Thoracic aorta (tissue), 2 donors: ENCODE measurements around the gene HERC2. TPM values are rescaled to one million over a fixed set of nuclear protein-coding genes. Genes with fewer than 3 reads are reported as not detected.

Source experiments
- ATAC-seq: fragments of 150-250 bp; one replicate; pipeline ENCODE4 v1.8.0; 2017; ENCODE audit warnings: low read depth; ENCODE audit not compliant: insufficient number of reproducible peaks, low FRiP score
- DNase-seq: peaks from one replicate; pipeline ENCODE4 v3.0.0-alpha.2; 2020; ENCODE audit warnings: low spot score
- H3K27ac ChIP-seq, 2 donors: fragments of 200-600 bp; sonication (generic); 1 replicate in 1 of 2; 2 replicates in 1 of 2; pipeline ENCODE4 v1.5.1; 2016; ENCODE audit warnings: mild to moderate bottlenecking in 2 of 2, moderate library complexity in 2 of 2
- H3K27me3 ChIP-seq: fragments of 200-600 bp; sonication (generic); replicated peaks from 2 replicates; pipeline ENCODE4 v1.6.0; 2016; ENCODE audit warnings: mild to moderate bottlenecking; ENCODE audit not compliant: insufficient read depth
- H3K36me3 ChIP-seq: fragments of 200-600 bp; sonication (generic); one replicate; pipeline ENCODE4 v1.5.1; 2016
- H3K4me1 ChIP-seq, 2 donors: fragments of 200-600 bp; sonication (generic); 1 replicate in 1 of 2; 2 replicates in 1 of 2; pipeline versions ENCODE4 v1.5.1 to v1.6.0; 2016; ENCODE audit warnings: low read depth in 2 of 2, mild to moderate bottlenecking in 1 of 2; ENCODE audit not compliant: control insufficient read depth in 1 of 2
- H3K4me3 ChIP-seq: fragments of 200-600 bp; sonication (generic); 2 replicates; pipeline ENCODE4 v1.5.1; 2016; ENCODE audit warnings: mild to moderate bottlenecking
- H3K9me3 ChIP-seq: fragments of 200-600 bp; sonication (generic); 2 replicates; pipeline ENCODE4 v1.5.1; 2016
- CTCF ChIP-seq: fragments of 200-600 bp; sonication (generic); IDR thresholded peaks from one replicate; pipeline ENCODE4 v1.5.1; 2019; ENCODE audit warnings: antibody characterized with exemption
- total RNA-seq, 2 donors: library from RNA; depleted of rRNA; stranded (reverse); fragments of >200 nt; gene quantifications; one replicate each; pipeline versions ENCODE4 v1.1.0 to v1.2.3, GENCODE V29; 2016

HERC2 gene
- total RNA-seq, 2 donors from 2014 or later: 50.9 to 62.0 TPM

DNA sequence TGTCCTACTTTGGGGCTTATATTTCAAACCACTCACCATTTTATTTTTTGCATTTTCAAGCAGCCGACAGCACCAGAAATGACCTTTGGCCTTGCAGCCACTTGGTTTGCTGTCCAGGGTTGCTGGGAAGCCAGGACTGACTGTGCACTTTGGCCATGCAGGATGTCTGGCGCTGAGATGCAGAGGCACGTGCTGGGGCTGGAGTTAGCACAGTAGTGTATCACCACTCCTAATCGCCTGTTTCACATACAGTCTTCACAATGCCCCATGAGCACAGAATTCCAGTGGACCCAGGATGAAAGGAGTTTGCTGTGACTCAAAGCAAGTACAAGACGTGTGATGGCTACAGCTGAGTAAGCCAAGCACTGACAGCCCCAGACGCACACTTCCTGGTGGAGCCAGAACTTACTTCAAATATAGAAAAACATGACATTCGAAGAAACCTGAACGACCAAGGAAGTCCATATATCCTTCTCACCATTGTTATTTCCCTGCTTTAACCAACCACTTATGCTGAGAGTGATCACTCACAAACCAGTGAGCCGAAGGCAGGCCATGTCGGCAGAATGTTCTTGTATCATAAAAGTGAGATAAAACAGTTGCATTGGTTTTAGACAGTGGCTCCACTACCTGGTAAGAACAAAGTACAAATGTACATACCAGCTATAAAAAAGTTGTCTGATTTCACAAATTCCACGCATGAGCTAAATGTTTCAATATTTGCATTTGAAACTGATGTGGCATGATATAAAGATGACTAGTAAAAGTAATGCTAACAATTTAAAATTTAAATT lies 238.9 kb downstream of the HERC2 start:
- Histone ChIP-seq H3K4me3 (no peak overlapping the region), H3K4me1 (peaks cover 0 to 15% of the 10 kb centered on the region in 2 donors), H3K27ac (no peak overlapping the region), H3K36me3 (no peaks in the 10 kb centered on the region), H3K27me3 (no peaks in the 10 kb centered on the region), H3K9me3 (no peaks in the 10 kb centered on the region)
- no peak for TF ChIP-seq CTCF
- DNase-seq (no peak), ATAC-seq (no peak)

DNA sequence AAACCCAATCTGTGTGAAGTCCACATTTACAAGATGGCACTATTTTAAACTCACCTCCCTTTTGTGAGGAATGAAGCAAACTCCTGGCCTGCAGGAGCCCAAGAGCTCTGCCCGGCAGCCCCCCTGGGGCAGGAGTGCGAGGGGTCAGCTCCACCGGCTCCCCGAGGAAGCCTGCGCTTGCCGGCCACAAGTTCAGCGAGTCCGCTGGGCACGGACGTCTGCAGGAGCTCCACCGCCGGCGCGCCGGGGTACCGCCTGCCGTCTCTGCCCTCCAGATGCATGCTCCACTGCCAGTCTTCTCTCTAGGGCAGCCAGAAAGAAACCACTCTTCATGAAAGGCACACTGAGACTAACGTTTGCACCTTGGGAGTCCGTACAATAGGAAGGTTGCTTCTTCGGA lies 240.4 kb downstream of the HERC2 start:
- TF ChIP-seq CTCF: no peak

DNA sequence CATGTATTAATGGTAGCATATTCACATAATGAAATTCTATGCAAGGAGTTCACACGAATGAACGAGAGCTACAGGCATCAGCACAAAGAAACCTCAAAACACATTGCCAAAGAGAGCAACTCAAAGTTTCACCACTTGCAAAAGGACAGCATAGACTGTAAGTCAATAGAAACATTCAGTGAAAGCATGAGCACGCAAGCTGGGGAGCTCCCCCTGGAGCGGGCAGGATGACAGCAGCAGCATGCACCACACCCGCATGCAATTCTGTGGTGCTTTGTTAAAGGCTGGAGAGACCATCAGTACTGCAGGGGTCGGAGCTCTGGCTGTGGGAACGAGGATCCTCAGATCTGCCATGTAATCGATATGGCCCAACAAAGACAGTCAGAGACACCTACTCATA lies 241.6 kb downstream of the HERC2 start:
- no peak for ATAC-seq
- DNase-seq: no peak
- Histone ChIP-seq H3K4me3 (no peak overlapping the region), H3K36me3 (no peaks in the 10 kb centered on the region), H3K27ac (no peak overlapping the region), H3K4me1 (peaks cover 0 to 3% of the 10 kb centered on the region in 2 donors), H3K27me3 (no peaks in the 10 kb centered on the region), H3K9me3 (no peaks in the 10 kb centered on the region)
- TF ChIP-seq CTCF: no peak

More for the DNA sequence above, 240.4 kb downstream of the HERC2 start:
- Histone ChIP-seq H3K27me3 (no peaks in the 10 kb centered on the region), H3K36me3 (no peaks in the 10 kb centered on the region), H3K9me3 (no peaks in the 10 kb centered on the region), H3K27ac (no peak overlapping the region), H3K4me3 (no peak overlapping the region), H3K4me1 (peaks cover 0 to 15% of the 10 kb centered on the region in 2 donors)
- DNase-seq: no peak
- ATAC-seq: no peak

GRCh38 chr15:28079313-28079969 lies 242.5 kb downstream of the HERC2 start:
- no peaks in the 10 kb centered on the region for H3K9me3 ChIP-seq
- no peak overlapping the region for H3K27ac ChIP-seq
- ATAC-seq: no peak
- H3K4me1 ChIP-seq: no peaks in the 10 kb centered on the region
- DNase-seq: no peak
- no peak overlapping the region for H3K4me3 ChIP-seq
- no peaks in the 10 kb centered on the region for H3K36me3 ChIP-seq
- no peaks in the 10 kb centered on the region for H3K27me3 ChIP-seq
- TF ChIP-seq CTCF: no peak

DNA sequence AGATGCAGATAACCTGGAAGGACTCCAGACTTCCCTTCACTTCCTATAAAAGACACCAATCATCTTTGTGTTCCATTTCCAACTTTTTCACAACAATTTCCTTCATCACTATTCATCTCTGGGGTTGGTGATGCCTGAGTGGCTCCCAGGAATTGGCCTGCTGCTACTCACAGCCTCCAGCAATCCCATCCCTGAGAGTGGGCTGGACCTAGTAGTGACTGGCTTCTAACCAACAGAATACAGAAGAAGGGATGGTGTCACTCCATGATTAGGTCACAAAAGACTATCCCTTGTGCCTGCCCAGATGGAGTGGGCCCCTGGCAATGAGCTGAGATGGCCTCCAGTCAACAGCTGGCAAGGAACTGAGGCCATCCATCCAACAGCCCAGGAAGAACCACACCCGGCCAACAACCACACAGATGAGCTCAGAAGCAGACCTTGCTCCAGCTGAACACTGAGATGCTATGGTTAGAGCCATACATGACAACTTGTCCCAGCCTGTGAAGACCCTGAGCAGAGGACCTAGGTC lies 243.7 kb downstream of the HERC2 start:
- DNase-seq (no peak), ATAC-seq (no peak)
- Histone ChIP-seq H3K4me3 (no peak overlapping the region), H3K27ac (no peak overlapping the region), H3K27me3 (no peaks in the 10 kb centered on the region), H3K36me3 (no peaks in the 10 kb centered on the region), H3K4me1 (no peaks in the 10 kb centered on the region), H3K9me3 (no peaks in the 10 kb centered on the region)
- TF ChIP-seq CTCF: no peak
